Adrenal gland (tissue), 5 donors: ENCODE results near the gene DUS2.

Experiments
- CTCF ChIP-seq, 6 experiments: fragments of 450-650 bp in 4 of 6; fragments of 200-600 bp in 2 of 6; sonication (generic) in 1 of 6; IDR thresholded peaks; 1 replicate in 5 of 6; 2 replicates in 1 of 6; pipeline versions ENCODE4 v1.5.1 to v1.8.0; 2016 to 2021; ENCODE audit warnings: antibody characterized with exemption in 6 of 6, mild to moderate bottlenecking in 2 of 6, moderate library complexity in 1 of 6
- POLR2A ChIP-seq, 2 donors: fragments of 450-650 bp; IDR thresholded peaks; one replicate each; pipeline ENCODE4 v1.6.1; 2017; ENCODE audit warnings: antibody characterized with exemption in 2 of 2, mild to moderate bottlenecking in 2 of 2, moderate library complexity in 1 of 2
- donor health status: DM: no; HTN: no; CAD: no.

- TF ChIP-seq POLR2A (IDR thresholded peaks at IDR 0.05) (no peak), CTCF (IDR thresholded peaks at IDR 0.05) (no peak)
Observed at GRCh38 chr16:68059804-68060203, 36.7 kb downstream of the DUS2 start.
